DLD1 (cell line): ENCODE results near the gene SAP30L.

Experiments
- in situ Hi-C: cut with HindIII; loops from 2 replicates; pipeline ENCODE4 v1.10.0; 2017; ENCODE audit warnings: low sequenced_read_pairs

Gene SAP30L

GRCh38 chr5:154445422-154446194 is at the start of gene SAP30L:
SAP30L (plus strand) TSS chr5:154445997; CDS start chr5:154446605, 608 bp downstream.
- in situ Hi-C loops = no loop called here

GRCh38 chr5:154396128-154396527 is 49.7 kb upstream of the SAP30L start:
- in situ Hi-C loops = no loop called here

GRCh38 chr5:154397652-154398406 is 48.0 kb upstream of the SAP30L start:
- in situ Hi-C loops = no loop called here

- in situ Hi-C loops = no loop called here
Measured at GRCh38 chr5:154400678-154401077, 45.1 kb upstream of the SAP30L start.

GRCh38 chr5:154401355-154401754 is 44.4 kb upstream of the SAP30L start:
- in situ Hi-C loops = no loop called here

- in situ Hi-C loops = no loop called here
Measured at GRCh38 chr5:154401931-154402330, 43.9 kb upstream of the SAP30L start.

GRCh38 chr5:154402611-154403010 is 43.2 kb upstream of the SAP30L start:
- in situ Hi-C loops = no loop called here

- in situ Hi-C loops = no loop called here
Measured at GRCh38 chr5:154403234-154403633, 42.6 kb upstream of the SAP30L start.

GRCh38 chr5:154403776-154404387 is 41.9 kb upstream of the SAP30L start:
- in situ Hi-C loops = no loop called here

- in situ Hi-C loops = no loop called here
Measured at GRCh38 chr5:154405078-154405792, 40.6 kb upstream of the SAP30L start.

- in situ Hi-C loops = no loop called here
Measured at GRCh38 chr5:154406231-154406630, 39.6 kb upstream of the SAP30L start.

GRCh38 chr5:154406826-154407225 is 39.0 kb upstream of the SAP30L start:
- in situ Hi-C loops = no loop called here

GRCh38 chr5:154408811-154409210 is 37.0 kb upstream of the SAP30L start:
- in situ Hi-C loops = no loop called here

- in situ Hi-C loops = no loop called here
Measured at GRCh38 chr5:154409230-154409840, 36.5 kb upstream of the SAP30L start.

- in situ Hi-C loops = no loop called here
Measured at GRCh38 chr5:154410008-154410407, 35.8 kb upstream of the SAP30L start.

GRCh38 chr5:154410786-154411185 is 35.0 kb upstream of the SAP30L start:
- in situ Hi-C loops = no loop called here

- in situ Hi-C loops = no loop called here
Measured at GRCh38 chr5:154411338-154411737, 34.5 kb upstream of the SAP30L start.

- in situ Hi-C loops = no loop called here
Measured at GRCh38 chr5:154412316-154412715, 33.5 kb upstream of the SAP30L start.

- in situ Hi-C loops = no loop called here
Measured at GRCh38 chr5:154412925-154413324, 32.9 kb upstream of the SAP30L start.

GRCh38 chr5:154415114-154415513 is 30.7 kb upstream of the SAP30L start:
- in situ Hi-C loops = no loop called here

GRCh38 chr5:154418344-154418820 is 27.4 kb upstream of the SAP30L start:
- in situ Hi-C loops = no loop called here
